ENCODE results near the gene IP6K2. TPM values are rescaled to one million over a fixed set of nuclear protein-coding genes. Genes with fewer than 3 reads are reported as not detected.

IP6K2 gene
- total and polyA plus RNA-seq, 2 experiments from 2014 or later: 97.0 to 97.4 TPM

DNA sequence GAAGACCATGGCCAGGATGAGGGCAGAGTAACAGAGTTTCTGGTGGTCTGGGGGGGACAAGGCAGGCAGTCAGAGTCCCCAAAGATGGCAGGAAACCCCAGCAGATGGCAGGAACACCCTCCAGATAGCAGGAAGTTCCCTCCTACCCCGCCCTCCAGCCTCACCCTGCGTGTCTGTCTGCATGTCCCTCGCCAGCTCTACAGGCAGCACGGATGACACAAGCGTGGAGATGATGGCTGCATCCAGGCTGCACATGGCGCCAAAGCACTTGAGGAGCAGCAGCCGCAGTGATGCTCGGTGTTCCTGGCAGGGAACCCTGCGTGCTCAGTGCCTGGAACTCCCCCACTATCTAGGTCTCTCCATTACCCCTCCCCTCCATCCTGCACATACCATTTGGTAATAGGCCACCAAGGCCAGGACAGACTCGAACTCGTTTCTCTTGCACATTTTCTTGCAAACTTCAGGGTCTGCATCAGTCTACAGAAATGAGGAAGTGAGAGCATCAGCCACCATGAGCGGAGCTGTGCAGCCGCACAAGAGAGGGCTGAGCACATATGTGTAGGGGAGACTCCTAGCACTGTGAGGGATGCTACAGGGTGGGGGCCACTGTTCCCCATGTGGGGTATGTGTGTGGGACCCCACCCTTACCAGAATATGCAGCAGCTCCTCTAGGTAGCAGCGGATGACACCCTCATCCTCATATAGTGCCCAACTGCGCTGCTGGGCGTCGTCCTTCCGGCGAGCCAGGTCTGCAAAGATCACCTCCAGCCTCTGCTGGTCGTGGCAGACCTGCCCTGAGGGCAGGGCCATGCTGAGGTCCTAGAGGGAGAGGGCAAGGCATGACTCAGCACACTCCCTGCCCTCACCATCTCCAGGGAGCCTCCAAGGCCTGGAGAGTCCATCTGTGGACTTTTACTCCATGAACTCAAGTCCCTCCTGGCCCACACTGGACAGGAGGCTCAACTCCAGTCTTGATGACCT, 37.3 kb downstream of the IP6K2 start:
- Mint-ChIP-seq H3K36me3 (ENCODE audit: low read depth) (peaks cover 67% of the 10 kb centered on the region), H3K4me1 (peaks cover 9% of the 10 kb centered on the region), H3K9me3 (no peaks in the 10 kb centered on the region; the same call in 2 of the 3 replicates), H3K27ac (no peak overlapping the region; the same call in 1 of the 2 replicates), H3K4me3 (no peak overlapping the region), H3K27me3 (ENCODE audit: insufficient read depth, low read depth, poor library complexity) (peaks cover 15% of the 10 kb centered on the region)
- Histone ChIP-seq H3K79me2 (replicated peaks; ENCODE audit: insufficient read depth) (peaks cover 11% of the 10 kb centered on the region), H3K27ac (ENCODE audit: low read depth) (no peak overlapping the region), H3K4me2 (no peak overlapping the region), H3K4me1 (ENCODE audit: insufficient read depth) (peaks cover 4% of the 10 kb centered on the region), H3K36me3 (ENCODE audit: insufficient read depth) (no peaks in the 10 kb centered on the region), H3F3A (replicated peaks; ENCODE audit: low read depth) (no peaks in the 10 kb centered on the region), H4K20me1 (replicated peaks; ENCODE audit: insufficient read depth) (peaks cover 2% of the 10 kb centered on the region; the same call in 1 of the 2 replicates), H3K4me3 (no peak overlapping the region), H2AFZ (no peak overlapping the region), H3K27me3 (ENCODE audit: insufficient read depth) (no peaks in the 10 kb centered on the region), H3K9me2 (ENCODE audit: insufficient read depth) (no peaks in the 10 kb centered on the region)
- DNase-seq (ENCODE audit: low spot score): no peak
- no peak for ATAC-seq
- TF ChIP-seq, protein P1, sequence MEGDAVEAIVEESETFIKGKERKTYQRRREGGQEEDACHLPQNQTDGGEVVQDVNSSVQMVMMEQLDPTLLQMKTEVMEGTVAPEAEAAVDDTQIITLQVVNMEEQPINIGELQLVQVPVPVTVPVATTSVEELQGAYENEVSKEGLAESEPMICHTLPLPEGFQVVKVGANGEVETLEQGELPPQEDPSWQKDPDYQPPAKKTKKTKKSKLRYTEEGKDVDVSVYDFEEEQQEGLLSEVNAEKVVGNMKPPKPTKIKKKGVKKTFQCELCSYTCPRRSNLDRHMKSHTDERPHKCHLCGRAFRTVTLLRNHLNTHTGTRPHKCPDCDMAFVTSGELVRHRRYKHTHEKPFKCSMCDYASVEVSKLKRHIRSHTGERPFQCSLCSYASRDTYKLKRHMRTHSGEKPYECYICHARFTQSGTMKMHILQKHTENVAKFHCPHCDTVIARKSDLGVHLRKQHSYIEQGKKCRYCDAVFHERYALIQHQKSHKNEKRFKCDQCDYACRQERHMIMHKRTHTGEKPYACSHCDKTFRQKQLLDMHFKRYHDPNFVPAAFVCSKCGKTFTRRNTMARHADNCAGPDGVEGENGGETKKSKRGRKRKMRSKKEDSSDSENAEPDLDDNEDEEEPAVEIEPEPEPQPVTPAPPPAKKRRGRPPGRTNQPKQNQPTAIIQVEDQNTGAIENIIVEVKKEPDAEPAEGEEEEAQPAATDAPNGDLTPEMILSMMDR (conservative IDR thresholded peaks at IDR 0.05; ENCODE audit: low read depth in 2 of 2): no peak
- TF ChIP-seq, protein P2, sequence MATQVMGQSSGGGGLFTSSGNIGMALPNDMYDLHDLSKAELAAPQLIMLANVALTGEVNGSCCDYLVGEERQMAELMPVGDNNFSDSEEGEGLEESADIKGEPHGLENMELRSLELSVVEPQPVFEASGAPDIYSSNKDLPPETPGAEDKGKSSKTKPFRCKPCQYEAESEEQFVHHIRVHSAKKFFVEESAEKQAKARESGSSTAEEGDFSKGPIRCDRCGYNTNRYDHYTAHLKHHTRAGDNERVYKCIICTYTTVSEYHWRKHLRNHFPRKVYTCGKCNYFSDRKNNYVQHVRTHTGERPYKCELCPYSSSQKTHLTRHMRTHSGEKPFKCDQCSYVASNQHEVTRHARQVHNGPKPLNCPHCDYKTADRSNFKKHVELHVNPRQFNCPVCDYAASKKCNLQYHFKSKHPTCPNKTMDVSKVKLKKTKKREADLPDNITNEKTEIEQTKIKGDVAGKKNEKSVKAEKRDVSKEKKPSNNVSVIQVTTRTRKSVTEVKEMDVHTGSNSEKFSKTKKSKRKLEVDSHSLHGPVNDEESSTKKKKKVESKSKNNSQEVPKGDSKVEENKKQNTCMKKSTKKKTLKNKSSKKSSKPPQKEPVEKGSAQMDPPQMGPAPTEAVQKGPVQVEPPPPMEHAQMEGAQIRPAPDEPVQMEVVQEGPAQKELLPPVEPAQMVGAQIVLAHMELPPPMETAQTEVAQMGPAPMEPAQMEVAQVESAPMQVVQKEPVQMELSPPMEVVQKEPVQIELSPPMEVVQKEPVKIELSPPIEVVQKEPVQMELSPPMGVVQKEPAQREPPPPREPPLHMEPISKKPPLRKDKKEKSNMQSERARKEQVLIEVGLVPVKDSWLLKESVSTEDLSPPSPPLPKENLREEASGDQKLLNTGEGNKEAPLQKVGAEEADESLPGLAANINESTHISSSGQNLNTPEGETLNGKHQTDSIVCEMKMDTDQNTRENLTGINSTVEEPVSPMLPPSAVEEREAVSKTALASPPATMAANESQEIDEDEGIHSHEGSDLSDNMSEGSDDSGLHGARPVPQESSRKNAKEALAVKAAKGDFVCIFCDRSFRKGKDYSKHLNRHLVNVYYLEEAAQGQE (IDR thresholded peaks at IDR 0.05; ENCODE audit: unreplicated experiment): no peak
- TF ChIP-seq ZNF114 (CRISPR knock-in tag; IDR thresholded peaks at IDR 0.05) (no peak), JUNB (IDR thresholded peaks at IDR 0.05; ENCODE audit: unreplicated experiment) (no peak), EZH2phosphoT487 (IDR thresholded peaks at IDR 0.05; ENCODE audit: unreplicated experiment) (no peak), CREB1 (CRISPR knock-in tag; IDR thresholded peaks at IDR 0.05; ENCODE audit: low read depth) (no peak), POLR2AphosphoS5 (IDR thresholded peaks at IDR 0.05; ENCODE audit: low read depth) (no peak), STAT1 (IDR thresholded peaks at IDR 0.05; ENCODE audit: unreplicated experiment) (no peak), NANOG (IDR thresholded peaks at IDR 0.05; ENCODE audit: borderline replicate concordance) (no peak), EZH2 (IDR thresholded peaks at IDR 0.05; ENCODE audit: low read depth, unreplicated experiment) (no peak), ZNF331 (CRISPR knock-in tag; IDR thresholded peaks at IDR 0.05; ENCODE audit: low read depth) (no peak)
- TF ChIP-seq, protein P3, sequence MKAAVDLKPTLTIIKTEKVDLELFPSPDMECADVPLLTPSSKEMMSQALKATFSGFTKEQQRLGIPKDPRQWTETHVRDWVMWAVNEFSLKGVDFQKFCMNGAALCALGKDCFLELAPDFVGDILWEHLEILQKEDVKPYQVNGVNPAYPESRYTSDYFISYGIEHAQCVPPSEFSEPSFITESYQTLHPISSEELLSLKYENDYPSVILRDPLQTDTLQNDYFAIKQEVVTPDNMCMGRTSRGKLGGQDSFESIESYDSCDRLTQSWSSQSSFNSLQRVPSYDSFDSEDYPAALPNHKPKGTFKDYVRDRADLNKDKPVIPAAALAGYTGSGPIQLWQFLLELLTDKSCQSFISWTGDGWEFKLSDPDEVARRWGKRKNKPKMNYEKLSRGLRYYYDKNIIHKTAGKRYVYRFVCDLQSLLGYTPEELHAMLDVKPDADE (IDR thresholded peaks at IDR 0.05): no peak
- TF ChIP-seq, protein P4, sequence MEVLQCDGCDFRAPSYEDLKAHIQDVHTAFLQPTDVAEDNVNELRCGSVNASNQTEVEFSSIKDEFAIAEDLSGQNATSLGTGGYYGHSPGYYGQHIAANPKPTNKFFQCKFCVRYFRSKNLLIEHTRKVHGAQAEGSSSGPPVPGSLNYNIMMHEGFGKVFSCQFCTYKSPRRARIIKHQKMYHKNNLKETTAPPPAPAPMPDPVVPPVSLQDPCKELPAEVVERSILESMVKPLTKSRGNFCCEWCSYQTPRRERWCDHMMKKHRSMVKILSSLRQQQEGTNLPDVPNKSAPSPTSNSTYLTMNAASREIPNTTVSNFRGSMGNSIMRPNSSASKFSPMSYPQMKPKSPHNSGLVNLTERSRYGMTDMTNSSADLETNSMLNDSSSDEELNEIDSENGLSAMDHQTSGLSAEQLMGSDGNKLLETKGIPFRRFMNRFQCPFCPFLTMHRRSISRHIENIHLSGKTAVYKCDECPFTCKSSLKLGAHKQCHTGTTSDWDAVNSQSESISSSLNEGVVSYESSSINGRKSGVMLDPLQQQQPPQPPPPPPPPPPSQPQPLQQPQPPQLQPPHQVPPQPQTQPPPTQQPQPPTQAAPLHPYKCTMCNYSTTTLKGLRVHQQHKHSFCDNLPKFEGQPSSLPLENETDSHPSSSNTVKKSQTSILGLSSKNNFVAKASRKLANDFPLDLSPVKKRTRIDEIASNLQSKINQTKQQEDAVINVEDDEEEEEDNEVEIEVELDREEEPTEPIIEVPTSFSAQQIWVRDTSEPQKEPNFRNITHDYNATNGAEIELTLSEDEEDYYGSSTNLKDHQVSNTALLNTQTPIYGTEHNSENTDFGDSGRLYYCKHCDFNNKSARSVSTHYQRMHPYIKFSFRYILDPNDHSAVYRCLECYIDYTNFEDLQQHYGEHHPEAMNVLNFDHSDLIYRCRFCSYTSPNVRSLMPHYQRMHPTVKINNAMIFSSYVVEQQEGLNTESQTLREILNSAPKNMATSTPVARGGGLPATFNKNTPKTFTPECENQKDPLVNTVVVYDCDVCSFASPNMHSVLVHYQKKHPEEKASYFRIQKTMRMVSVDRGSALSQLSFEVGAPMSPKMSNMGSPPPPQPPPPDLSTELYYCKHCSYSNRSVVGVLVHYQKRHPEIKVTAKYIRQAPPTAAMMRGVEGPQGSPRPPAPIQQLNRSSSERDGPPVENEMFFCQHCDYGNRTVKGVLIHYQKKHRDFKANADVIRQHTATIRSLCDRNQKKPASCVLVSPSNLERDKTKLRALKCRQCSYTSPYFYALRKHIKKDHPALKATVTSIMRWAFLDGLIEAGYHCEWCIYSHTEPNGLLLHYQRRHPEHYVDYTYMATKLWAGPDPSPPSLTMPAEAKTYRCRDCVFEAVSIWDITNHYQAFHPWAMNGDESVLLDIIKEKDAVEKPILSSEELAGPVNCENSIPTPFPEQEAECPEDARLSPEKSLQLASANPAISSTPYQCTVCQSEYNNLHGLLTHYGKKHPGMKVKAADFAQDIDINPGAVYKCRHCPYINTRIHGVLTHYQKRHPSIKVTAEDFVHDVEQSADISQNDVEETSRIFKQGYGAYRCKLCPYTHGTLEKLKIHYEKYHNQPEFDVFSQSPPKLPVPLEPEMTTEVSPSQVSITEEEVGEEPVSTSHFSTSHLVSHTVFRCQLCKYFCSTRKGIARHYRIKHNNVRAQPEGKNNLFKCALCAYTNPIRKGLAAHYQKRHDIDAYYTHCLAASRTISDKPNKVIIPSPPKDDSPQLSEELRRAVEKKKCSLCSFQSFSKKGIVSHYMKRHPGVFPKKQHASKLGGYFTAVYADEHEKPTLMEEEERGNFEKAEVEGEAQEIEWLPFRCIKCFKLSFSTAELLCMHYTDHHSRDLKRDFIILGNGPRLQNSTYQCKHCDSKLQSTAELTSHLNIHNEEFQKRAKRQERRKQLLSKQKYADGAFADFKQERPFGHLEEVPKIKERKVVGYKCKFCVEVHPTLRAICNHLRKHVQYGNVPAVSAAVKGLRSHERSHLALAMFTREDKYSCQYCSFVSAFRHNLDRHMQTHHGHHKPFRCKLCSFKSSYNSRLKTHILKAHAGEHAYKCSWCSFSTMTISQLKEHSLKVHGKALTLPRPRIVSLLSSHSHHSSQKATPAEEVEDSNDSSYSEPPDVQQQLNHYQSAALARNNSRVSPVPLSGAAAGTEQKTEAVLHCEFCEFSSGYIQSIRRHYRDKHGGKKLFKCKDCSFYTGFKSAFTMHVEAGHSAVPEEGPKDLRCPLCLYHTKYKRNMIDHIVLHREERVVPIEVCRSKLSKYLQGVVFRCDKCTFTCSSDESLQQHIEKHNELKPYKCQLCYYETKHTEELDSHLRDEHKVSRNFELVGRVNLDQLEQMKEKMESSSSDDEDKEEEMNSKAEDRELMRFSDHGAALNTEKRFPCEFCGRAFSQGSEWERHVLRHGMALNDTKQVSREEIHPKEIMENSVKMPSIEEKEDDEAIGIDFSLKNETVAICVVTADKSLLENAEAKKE (CRISPR knock-in tag; IDR thresholded peaks at IDR 0.05): no peak

All from GM23338 (cell line).